Activated CD8-positive, alpha-beta memory T cell treated with anti-CD3 and anti-CD28 coated beads, Interleukin-2, amount 10 ng/mL, durations not matched to agents 7 days and 5 days (primary cell): ENCODE results near the gene CCDC102A. TPM values are rescaled to one million over a fixed set of nuclear protein-coding genes. Genes with fewer than 3 reads are reported as not detected.
"Not testable (repeated sequence)": the region's sequence is repeated elsewhere in the genome, so short reads cannot be mapped to it uniquely, and the experiment has no call there.

Experiments
- ATAC-seq: fragments of 150-1000 bp; cut with Tn5 transposase; one replicate; pipeline ENCODE4 v1.10.0; 2021; ENCODE audit warnings: moderate library complexity
- CTCF ChIA-PET: fragments of 350-600 bp; sonication (Branson Sonifier 250); formaldehyde crosslinking; loops from one replicate; lab custom pipeline; 2021; ENCODE audit warnings: antibody characterized with exemption; lab: Charles Lee
- DNase-seq: peaks from one replicate; pipeline ENCODE4 v3.0.0-alpha.2; 2020
- H3K27ac Mint-ChIP-seq: one replicate; pipeline ENCODE4 v1.8.0; 2021; ENCODE audit warnings: mild to moderate bottlenecking, mixed read lengths
- H3K27me3 Mint-ChIP-seq: one replicate; pipeline ENCODE4 v1.8.0; 2021; ENCODE audit warnings: mixed read lengths
- H3K36me3 Mint-ChIP-seq: one replicate; pipeline ENCODE4 v1.8.0; 2021; ENCODE audit warnings: mild to moderate bottlenecking, mixed read lengths
- H3K4me1 Mint-ChIP-seq: one replicate; pipeline ENCODE4 v1.8.0; 2021; ENCODE audit warnings: mixed read lengths
- H3K4me3 Mint-ChIP-seq: one replicate; pipeline ENCODE4 v1.8.0; 2021; ENCODE audit warnings: mild to moderate bottlenecking, moderate library complexity, mixed read lengths
- H3K9me3 Mint-ChIP-seq: one replicate; pipeline ENCODE4 v1.8.0; 2022; ENCODE audit warnings: low read depth, mixed read lengths
- total RNA-seq, 2 experiments: library from RNA; stranded (reverse); gene quantifications; one replicate each; pipeline ENCODE4 v1.2.3, GENCODE V29; 2021

CCDC102A gene
- total RNA-seq, 2 experiments from 2014 or later, result 19.7 to 20.2 TPM

DNA sequence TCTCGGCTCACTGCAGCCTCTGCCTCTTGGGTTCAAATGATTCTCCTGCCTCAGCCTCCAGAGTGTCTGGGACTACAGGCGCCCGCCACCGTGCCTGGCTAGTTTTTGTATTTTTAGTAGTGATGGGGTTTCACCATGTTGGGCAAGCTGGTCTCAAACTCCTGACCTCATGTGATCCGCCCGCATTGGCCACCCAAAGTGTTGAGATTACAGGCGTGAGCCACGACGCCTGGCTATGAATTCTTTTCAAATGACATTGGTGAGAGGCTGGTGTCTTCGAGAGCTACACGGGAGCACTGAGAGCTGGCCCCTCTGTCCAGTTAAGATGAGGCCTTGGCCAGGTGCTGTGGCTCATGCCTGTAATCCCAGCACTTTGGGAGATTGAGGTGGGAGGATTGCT is 36.4 kb downstream of the CCDC102A start:
- CTCF ChIA-PET, result interaction anchor here (0.7 to 2.6 kb wide), 3 partner anchors 20 to 82 kb away, joined by 3 to 13 read pairs (median 4); no protein-coding TSS in a partner anchor
- not testable (repeated sequence) for H3K27me3 Mint-ChIP-seq, H3K9me3 Mint-ChIP-seq, H3K36me3 Mint-ChIP-seq, H3K4me3 Mint-ChIP-seq, ATAC-seq, H3K27ac Mint-ChIP-seq, DNase-seq
- peaks cover 12% of the 10 kb centered on the region for H3K4me1 Mint-ChIP-seq

DNA sequence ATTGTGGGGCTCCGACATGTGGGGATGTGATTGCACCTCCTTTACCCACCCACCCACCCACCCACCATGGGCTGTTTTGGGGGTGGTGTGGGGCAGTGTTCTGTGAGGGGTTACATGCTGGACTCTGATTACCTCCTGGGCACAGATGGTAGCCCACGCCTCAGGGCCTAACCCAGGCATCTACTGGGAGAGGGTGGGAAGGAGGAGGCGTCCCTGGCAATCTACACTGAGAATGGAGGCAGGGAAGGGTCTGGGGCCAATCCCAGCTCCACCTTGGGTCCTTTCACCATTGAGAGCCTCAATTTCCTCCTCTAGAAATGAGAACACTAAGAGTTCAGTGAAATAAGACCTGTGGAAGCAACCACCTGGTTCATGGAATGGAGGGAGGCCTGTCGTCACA is 38.3 kb downstream of the CCDC102A start:
- no peak overlapping the region for H3K4me3 Mint-ChIP-seq
- H3K27me3 Mint-ChIP-seq, result peaks cover 3% of the 10 kb centered on the region
- no peak overlapping the region for H3K27ac Mint-ChIP-seq
- H3K4me1 Mint-ChIP-seq, result peaks cover 12% of the 10 kb centered on the region
- DNase-seq (no peak), ATAC-seq (no peak)
- CTCF ChIA-PET, result no interaction called here
- no peaks in the 10 kb centered on the region for H3K9me3 Mint-ChIP-seq
- no peaks in the 10 kb centered on the region for H3K36me3 Mint-ChIP-seq

DNA sequence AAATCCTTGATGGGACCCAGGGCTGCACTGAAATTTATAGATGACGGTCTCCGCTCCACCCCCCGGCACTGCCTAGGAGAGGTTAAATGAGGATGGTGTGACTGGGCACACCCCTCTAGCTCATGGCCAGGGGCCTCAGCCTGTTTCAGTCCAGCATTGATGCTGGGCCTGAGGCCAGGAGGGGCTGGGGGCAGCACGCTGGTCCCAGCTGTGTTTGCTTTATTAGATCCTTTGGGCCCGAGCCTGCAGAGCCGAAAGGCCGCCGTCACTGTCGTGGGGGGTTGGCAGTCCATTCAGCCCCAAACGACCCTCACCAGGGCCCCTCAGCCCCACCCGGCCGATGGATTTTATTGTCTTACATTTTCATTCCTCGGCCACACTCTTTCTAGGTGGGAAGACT is 39.2 kb downstream of the CCDC102A start:
- Mint-ChIP-seq H3K36me3 (no peaks in the 10 kb centered on the region), H3K4me3 (no peak overlapping the region), H3K27me3 (peaks cover 7% of the 10 kb centered on the region), H3K9me3 (no peaks in the 10 kb centered on the region), H3K27ac (no peak overlapping the region), H3K4me1 (peaks cover 12% of the 10 kb centered on the region)
- DNase-seq (no peak), ATAC-seq (no peak)
- CTCF ChIA-PET, result no interaction called here

DNA sequence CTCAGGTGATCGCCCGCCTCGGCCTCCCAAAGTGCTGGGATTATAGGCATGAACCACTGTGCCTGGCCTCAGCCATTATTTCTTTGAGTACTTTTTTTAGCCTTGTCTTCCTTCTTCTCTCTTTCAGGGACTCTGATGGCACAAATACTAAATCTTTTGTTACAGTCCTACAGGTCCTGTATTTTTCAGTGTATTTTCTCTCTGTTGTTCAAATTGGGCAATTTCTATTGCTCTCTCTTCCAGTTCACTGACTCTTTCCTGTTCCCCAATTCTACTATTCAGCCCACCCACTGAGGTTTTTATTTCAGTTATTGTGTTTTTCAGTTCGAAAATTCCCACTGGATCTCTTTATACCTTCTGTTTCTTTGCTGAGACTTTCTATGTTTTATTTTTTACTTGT is 42.6 kb downstream of the CCDC102A start:
- DNase-seq (no peak), ATAC-seq (no peak)
- no peak overlapping the region for H3K27ac Mint-ChIP-seq
- H3K36me3 Mint-ChIP-seq, result no peaks in the 10 kb centered on the region
- no peaks in the 10 kb centered on the region for H3K9me3 Mint-ChIP-seq
- no peak overlapping the region for H3K4me3 Mint-ChIP-seq
- H3K27me3 Mint-ChIP-seq, result peaks cover 12% of the 10 kb centered on the region
- CTCF ChIA-PET, result no interaction called here
- peaks cover 5% of the 10 kb centered on the region for H3K4me1 Mint-ChIP-seq

DNA sequence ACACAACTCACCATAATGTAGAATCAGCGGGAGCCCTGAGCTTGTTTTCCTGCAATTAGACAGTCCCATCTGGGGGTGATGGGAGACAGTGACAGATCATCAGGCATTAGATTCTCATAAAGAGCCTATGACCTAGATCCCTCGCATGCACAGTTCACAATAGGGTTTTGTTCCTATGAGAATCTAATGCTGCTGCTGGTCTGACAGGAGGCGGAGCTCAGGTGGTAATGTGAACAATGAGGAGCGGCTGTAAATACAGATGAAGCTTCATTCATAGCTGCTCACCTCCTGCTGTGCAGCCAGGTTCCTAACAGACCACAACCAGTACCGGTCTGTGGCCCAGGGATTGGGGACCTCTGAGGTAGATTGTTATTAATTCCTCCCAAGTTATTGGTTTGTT is 47.1 kb downstream of the CCDC102A start:
- H3K27me3 Mint-ChIP-seq, result peaks cover 15% of the 10 kb centered on the region
- no peak overlapping the region for H3K27ac Mint-ChIP-seq
- no peaks in the 10 kb centered on the region for H3K36me3 Mint-ChIP-seq
- peaks cover 22% of the 10 kb centered on the region for H3K4me1 Mint-ChIP-seq
- H3K4me3 Mint-ChIP-seq, result no peak overlapping the region
- CTCF ChIA-PET, result interaction anchor here (0.9 to 1.2 kb wide), 3 partner anchors 14 to 31 kb away, joined by 3 to 4 read pairs (median 4); partner anchors contain the start of gene POLR2C
- no peaks in the 10 kb centered on the region for H3K9me3 Mint-ChIP-seq
- ATAC-seq (no peak), DNase-seq (no peak)

DNA sequence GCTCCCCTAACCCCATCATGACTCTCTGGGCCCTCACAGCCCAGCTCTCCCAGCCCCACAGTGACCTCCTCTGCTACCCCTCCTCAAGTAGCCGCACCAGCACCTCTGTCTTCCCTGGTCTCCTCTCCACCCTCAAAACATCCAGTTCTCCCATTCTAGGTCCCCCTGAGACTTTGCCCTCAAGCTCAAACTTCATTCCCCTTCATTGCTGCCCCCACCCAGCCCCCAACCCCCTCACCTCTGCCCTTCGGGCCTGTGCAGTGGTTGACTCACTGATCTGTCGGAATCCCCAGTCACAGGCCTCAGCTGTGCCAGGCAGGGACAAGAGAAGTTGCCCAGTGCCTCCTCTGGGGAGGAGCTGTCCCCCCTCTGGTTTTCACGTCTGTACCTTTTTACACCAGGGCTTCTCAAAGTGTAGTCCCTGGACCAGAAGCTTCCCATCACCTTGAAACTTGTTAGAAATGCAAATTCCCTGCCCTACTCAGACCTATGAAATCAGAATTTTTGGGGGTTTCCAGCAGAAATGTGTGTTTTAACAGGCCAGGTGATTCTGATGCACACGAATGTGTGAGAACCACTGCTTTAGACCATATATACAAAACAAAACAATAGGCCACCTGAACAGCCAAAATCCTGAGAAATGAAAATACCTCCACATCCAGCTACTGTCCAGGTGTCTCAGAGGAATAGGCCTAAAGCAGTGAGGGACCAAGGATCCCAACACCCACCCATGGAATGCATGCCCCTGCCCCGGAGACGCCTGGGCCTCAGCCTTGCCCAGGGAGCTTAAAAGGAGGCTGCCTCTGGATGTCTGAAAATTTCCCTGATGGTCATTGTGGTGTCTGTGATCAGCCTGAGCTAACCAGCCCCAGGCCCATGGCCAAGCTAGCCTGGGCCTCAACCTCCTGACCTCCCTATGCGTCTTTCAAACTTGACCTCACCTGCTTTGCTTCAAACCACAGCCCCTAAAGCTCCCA is 49.2 kb downstream of the CCDC102A start:
- no peak for ATAC-seq
- no peak for DNase-seq
- H3K4me1 Mint-ChIP-seq, result peaks cover 22% of the 10 kb centered on the region
- no peaks in the 10 kb centered on the region for H3K36me3 Mint-ChIP-seq
- CTCF ChIA-PET, result interaction anchor here (0.9 to 3.5 kb wide), 8 partner anchors 12 to 122 kb away, joined by 3 to 21 read pairs (median 4); partner anchors contain the start of gene POLR2C
- H3K27me3 Mint-ChIP-seq, result peaks cover 8% of the 10 kb centered on the region
- H3K27ac Mint-ChIP-seq, result peak overlapping the region; percentile 49
- peak overlapping the region; percentile 60 for H3K4me3 Mint-ChIP-seq
- H3K9me3 Mint-ChIP-seq, result no peaks in the 10 kb centered on the region

DNA sequence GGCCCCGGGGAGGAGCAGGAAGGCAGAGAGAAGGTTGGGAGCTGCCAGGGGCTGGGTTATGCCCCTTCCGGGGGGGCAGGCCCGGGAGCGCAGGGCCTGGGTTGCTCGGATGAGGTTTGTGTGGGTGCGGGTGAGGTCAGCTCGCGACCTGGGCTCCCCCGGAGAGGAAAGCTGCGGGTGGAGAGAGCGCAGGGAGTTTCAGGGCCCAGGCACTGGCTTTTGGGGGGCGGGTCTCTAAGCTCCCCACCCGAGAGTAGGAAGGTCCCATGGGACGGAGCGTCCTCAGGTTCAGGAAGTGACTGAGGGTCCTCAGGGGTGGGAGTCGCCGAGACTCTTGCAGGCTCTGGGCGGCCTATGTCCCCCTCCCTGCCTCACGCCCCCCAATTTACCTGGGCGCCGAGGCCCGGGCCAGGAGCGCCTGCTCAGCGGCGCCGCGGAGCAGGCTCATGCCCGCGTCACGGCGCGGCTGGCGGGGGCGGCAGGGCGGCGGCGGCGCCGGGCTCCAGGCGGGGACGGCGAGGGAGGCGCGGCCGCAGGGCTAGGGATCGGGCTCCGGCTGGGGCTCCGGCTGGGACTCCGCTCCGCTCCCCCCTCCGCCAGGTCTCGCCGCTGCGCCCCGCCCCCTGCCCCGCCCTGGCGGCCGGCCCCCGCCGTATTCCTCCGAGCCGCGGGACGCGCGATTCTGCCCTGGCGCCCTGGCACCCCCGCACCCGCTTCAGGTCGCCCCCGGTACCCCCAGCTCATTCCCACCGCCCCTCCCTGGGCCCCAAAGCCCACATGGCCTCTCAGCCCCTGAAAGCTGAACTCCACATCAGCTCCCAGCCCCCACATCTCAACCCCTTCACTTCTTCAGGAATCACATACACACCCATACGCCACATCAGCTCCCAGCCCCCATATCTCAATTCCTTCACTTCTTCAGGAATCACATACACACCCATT is 50.2 kb downstream of the CCDC102A start, which contains the start of gene DOK4:
TSS of gene DOK4 (minus strand) at position 578 of the 942 bp plus-strand sequence. CDS start 6,986 bp downstream, outside the sequence.
- peaks cover 3% of the 10 kb centered on the region for H3K27me3 Mint-ChIP-seq
- no peaks in the 10 kb centered on the region for H3K9me3 Mint-ChIP-seq
- H3K36me3 Mint-ChIP-seq, result no peaks in the 10 kb centered on the region
- DNase-seq (peak; percentile 81), ATAC-seq (peak; percentile 98)
- CTCF ChIA-PET, result interaction anchor here (0.9 to 3.5 kb wide), 9 partner anchors 11 to 123 kb away, joined by 3 to 21 read pairs (median 4); partner anchors contain the start of gene POLR2C
- H3K4me1 Mint-ChIP-seq, result peaks cover 22% of the 10 kb centered on the region
- peak within 1 kb of the TSS; percentile 71 for H3K4me3 Mint-ChIP-seq
- H3K27ac Mint-ChIP-seq, result peak within 1 kb of the TSS; percentile 49

DNA sequence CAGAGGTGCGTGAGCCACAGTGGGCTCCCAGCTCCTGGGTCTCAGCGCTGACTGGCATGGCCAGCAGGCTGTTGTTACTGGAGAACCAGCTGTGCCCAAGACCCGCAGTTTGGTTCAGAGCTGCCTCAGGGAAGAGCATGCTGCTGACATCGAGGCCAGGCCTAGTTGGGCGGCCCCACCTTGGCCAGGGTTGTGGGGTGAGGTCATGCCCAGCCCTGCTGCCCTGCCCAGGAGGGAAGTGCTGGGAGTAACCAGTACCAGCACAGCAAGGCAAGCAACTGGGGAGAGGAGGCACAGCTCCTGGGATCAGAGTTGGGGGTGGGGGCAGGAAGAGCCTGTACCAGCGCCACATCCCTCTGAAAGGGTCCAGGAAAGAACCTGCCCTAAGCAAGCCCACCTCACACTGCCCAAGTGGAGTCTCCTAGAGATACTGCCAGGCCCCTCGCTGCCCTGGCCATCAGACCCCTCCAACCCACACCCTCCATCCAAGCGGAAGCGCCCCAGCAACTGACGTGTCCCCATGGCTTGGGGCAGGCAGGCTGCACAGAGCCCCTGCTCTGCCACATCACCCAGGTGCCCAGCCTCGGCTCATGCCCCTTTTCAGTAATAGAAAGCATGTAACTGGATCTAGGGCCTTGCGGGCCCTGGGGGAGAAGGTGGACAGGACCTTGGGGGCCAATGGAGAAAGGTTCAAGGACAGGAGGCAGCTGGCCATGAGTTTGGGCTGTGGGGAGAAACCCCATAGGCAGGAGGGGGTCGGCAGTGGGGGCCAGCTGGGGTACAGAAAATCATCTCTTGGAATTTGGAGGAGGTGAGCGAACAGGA is 51.1 kb downstream of the CCDC102A start:
- H3K9me3 Mint-ChIP-seq, result no peaks in the 10 kb centered on the region
- peak overlapping the region; percentile 71 for H3K4me3 Mint-ChIP-seq
- peaks cover 22% of the 10 kb centered on the region for H3K4me1 Mint-ChIP-seq
- DNase-seq, result no peak
- H3K27me3 Mint-ChIP-seq, result peaks cover 3% of the 10 kb centered on the region
- CTCF ChIA-PET, result interaction anchor here (1.3 to 3.5 kb wide), 5 partner anchors 10 to 62 kb away, joined by 3 to 21 read pairs (median 13); partner anchors contain the start of gene POLR2C
- H3K36me3 Mint-ChIP-seq, result no peaks in the 10 kb centered on the region
- no peak for ATAC-seq
- H3K27ac Mint-ChIP-seq, result no peak overlapping the region

DNA sequence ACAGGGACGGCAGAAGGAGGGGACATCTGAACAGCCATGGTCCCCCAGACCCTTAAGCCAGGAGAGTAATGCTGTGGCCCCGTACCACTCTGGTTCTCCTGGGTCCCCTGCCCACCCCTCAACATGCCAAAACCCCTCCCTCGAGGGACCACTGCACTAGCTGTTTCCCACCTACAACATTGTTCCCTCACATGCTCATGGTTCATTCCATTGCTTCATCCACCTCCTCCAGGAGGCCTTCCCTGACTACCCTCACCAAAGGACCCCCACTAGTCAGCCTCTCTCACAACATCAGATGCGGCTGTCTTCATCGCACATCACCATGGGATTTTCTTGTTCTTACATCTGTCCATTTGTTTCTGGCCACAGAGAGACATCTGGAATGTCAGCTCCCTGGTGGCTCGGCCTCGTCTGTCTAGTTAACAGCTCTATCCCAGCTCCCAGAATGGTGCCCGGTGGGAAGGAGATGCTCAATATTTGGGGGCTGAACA is 51.8 kb downstream of the CCDC102A start:
- no peak for DNase-seq
- no peaks in the 10 kb centered on the region for H3K36me3 Mint-ChIP-seq
- ATAC-seq, result no peak

DNA sequence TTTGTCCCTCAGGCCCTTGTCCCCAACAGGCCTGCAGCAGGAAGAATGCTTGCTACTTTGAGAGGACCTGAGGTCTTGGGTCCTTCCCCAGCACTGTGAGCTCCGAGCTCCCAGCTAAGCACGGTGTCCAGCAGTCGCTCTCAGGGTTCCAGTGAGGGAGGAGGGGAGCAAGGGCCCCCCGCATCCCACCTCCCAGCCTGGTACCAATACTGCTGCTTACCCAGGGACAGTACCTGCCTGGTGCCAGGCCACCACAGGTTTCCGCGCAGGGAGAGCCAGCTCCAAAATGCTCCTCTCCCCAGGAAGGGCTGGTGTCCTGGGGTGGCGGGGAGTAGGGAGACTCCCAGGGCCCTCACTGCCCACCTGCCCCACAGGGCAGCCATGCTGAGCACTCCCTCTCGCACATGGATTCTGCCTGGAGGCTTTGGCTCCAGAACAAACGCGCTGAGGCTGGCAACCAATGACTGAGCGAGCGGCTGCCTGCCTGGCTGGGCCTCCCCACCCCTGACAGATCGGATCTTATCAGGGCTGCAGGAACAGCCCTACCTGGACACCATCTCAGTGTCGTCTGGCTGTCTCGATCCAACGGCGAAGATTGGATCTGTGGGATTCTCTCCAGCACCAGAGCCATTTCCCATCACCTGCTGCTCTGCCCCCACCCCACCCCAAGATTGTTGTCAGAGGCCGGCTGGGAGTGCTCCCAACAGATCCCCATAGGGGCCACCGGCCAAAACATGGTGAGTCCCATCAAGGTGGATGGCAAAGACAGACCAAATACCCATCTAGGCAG is 52.5 kb downstream of the CCDC102A start:
- CTCF ChIA-PET, result interaction anchor here (1.2 to 2.5 kb wide), 5 partner anchors 9 to 67 kb away, joined by 5 to 15 read pairs (median 6); partner anchors contain the start of gene POLR2C
- ATAC-seq, result no peak
- H3K27me3 Mint-ChIP-seq, result peaks cover 3% of the 10 kb centered on the region
- no peak overlapping the region for H3K4me3 Mint-ChIP-seq
- DNase-seq, result no peak
- H3K27ac Mint-ChIP-seq, result no peak overlapping the region
- H3K9me3 Mint-ChIP-seq, result no peaks in the 10 kb centered on the region
- H3K4me1 Mint-ChIP-seq, result peaks cover 19% of the 10 kb centered on the region
- no peaks in the 10 kb centered on the region for H3K36me3 Mint-ChIP-seq

More for the DNA sequence above, 51.8 kb downstream of the CCDC102A start:
- H3K27ac Mint-ChIP-seq, result no peak overlapping the region
- CTCF ChIA-PET, result interaction anchor here (1.5 to 3.5 kb wide), 5 partner anchors 9 to 68 kb away, joined by 3 to 21 read pairs (median 13); partner anchors contain the start of gene POLR2C
- H3K4me3 Mint-ChIP-seq, result no peak overlapping the region
- peaks cover 21% of the 10 kb centered on the region for H3K4me1 Mint-ChIP-seq
- H3K9me3 Mint-ChIP-seq, result no peaks in the 10 kb centered on the region
- peaks cover 3% of the 10 kb centered on the region for H3K27me3 Mint-ChIP-seq

DNA sequence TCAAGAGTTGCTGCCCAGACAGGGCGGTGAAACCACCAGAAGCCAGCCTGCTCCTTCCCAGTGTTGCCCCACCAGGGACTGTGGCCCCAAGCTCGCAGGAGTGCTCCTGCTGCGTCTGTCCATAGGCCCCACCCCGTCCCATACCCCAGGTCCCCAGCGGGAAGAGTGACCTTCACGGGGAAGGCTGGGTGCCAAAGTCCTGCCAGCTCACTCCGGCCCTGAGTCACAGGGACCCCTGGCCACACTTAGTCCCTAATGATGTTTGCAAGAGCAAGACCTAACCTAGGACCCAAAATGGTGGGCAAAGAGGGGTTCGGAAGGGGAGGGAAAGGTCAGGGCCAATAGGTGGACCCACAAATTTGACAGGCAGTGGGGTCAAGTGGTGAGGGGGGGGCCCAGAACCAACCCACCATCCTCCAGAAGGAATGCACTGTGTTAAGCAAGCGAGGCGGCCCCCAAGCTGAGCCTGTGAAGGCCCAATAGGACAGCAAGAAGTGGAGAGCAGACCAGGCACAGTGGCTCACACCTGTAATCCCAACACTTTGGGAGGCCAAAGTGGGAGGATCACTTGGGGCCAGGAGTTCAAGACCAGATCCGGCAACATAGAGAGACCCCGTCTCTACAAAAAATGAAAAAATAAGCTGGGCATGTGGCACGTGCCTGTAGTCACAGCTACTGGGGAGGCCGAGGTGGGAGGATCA is 53.4 kb downstream of the CCDC102A start:
- H3K9me3 Mint-ChIP-seq, result no peaks in the 10 kb centered on the region
- DNase-seq (no peak), ATAC-seq (no peak)
- CTCF ChIA-PET, result interaction anchor here (1.2 to 2.1 kb wide), 4 partner anchors 37 to 66 kb away, joined by 5 to 9 read pairs (median 6); no protein-coding TSS in a partner anchor
- H3K4me3 Mint-ChIP-seq, result no peak overlapping the region
- no peak overlapping the region for H3K27ac Mint-ChIP-seq
- peaks cover 19% of the 10 kb centered on the region for H3K4me1 Mint-ChIP-seq
- no peaks in the 10 kb centered on the region for H3K27me3 Mint-ChIP-seq
- H3K36me3 Mint-ChIP-seq, result no peaks in the 10 kb centered on the region
